Superior temporal gyrus (tissue), 1 donor: ENCODE data around the gene PLAAT5.

Source experiments
- DNase-seq: peaks from one replicate; pipeline ENCODE4 v3.0.0-alpha.2; 2016; ENCODE audit errors: extremely low spot score

Gene PLAAT5

DNA sequence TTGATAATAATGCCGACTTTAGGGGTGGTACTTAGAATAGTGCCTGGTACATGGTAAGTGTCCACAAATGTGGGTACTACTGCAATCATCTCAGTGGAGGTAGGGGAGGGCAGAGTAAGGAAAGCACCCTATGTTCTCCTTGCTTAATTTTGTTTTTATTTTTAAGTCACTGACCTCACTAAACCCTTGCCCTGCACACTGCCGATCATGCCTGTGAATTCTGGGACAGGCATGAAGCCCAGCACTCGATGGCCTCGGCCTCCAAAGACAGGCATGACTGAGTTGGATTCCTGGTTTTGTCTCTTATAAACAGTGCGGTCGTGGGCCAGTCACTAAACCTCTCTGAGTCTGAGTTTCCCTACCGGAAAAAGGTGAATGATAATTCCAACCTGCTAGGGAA, 21.8 kb upstream of the PLAAT5 start:
- no peak for DNase-seq

DNA sequence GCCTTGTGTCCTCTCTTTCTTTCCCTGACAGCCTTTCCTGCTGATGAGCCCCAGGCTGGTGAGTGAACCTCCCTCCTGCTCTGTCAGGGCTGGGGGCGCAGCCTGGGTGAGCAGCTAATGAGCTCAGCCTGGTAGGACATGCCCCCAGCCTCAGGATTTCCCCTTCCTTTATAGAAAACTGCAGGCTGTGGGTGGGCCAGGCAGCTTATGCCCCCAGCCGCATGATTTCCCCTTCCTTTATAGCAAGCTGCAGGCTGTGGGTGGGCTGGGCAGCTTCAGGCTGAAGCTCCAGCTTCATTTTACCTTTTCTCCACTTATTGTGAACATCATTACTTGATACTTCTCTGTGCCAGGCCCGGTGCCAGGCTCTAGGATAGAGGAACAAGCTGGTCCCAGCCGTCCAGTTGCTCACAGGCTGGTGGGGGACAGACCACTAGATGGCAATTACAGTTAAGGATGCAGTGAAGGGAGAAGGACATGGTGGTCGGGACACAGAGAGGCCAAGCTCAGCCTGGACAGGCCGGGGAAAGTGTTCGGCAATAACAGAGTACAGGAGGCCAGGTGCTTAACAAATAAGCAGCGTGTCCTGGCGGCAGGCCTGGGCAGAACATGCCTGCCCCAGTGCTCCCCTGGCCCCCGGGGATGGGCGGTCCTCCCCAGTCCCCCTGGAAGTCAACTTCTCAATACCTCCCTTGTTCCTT, 20.2 kb upstream of the PLAAT5 start:
- peak; percentile 52 for DNase-seq

DNA sequence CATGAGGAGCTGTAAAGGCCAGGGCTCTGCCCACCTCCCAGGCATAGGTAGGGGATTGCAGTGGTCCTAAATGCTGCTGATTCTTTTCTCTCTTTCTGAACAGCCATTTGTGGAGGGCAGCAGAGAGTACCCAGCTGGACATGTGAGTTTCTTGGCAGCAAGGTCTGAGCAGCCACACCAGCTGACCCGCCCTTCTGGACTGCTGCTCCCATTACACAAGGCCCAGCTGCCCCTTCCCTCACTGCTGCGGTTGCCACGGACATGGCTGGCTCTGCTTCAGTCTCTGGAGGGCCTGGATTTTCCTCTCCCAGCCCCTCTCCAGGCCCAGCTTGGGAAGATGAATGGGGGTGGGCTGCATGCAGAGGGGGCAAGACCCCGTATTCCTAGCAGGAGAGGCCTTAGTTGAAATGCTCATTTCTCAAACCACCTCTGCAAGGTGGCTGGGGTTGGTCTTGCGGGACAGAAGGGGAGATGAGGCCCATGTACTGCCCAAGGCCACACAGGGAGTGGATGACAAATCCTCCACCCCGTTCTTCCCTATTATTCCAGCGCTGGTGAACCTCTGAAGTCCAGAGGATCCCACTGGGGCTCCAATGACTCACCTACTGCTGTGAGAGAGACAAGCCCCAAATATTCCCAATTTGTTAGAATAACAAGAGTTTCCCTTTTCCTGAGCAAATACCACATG, 19.5 kb upstream of the PLAAT5 start:
- peak; percentile 93 for DNase-seq

GRCh38 chr11:63508745-63509144, 17.8 kb upstream of the PLAAT5 start:
- DNase-seq, result no peak

DNA sequence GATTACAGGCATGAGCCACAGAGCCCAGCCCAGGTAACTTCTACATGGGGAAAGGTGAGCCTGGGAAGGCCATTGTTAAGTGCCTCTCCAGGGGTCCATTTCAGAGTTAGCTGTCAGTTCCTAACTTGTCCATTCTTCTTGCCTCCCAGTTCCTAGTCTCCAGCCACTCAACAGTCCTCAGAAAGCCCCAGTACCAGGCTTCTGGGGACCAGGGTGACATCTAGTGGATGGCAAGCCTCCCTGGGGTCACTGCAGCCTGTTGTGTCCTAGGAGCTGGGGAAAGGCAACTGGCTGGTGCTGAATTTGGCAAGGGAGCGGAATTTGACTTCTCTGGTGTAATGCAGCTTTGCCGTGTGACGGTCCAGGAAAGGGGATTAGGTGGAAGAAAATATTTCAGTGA, 17.0 kb upstream of the PLAAT5 start:
- peak; percentile 88 for DNase-seq

DNA sequence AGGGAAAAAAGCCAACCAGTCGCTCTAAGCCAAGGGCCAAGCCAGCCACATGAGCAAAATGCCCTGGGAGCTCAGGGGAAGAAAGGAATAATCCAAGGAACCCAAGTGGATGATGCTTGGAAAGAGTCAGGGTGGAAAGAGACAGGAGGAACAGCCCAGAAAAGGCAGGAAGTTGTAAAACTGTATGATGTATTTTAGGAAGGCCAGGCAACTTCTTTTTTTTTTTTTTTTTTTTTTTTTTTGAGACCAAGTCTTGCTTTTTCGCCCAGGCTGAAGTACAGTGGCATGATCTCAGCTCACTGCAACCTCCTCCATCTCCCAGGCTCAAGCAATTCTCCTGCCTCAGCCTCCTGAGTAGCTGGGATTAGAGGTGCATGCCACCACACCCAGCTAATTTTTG, 16.5 kb upstream of the PLAAT5 start:
- no peak for DNase-seq

GRCh38 chr11:63506876-63507275, 15.9 kb upstream of the PLAAT5 start:
- DNase-seq, result no peak

DNA sequence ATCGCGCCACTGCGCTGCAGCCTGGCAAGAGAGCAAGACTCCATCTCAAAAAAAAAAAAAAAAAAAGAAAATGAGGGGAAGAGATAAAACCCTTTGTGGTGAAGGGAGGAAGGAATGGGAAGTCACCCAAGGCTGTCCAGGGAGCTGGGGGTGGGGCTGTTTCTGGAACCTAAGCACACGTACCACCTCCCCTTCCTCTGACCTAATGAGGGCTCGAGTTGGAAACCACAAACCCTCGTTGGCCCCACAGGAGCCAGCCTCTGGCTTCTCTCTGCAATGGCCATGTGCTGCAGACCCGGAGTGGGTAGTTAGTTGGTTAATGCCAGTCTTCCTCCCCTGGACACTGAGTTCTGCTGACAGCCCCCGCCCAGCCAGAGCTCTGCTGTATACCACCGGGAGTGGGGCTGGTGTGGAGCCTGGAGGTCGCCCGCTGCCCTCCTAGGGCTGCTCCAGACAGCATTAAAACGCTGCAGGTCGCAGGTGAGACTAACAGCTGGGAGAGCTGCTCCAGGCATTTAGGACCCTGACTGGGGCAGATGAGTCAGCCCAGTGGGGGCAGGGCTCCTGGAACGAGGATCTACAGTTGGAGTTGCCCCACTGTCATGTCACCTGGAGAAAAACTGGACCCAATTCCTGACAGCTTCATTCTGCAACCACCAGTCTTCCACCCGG, 15.0 kb upstream of the PLAAT5 start, which contains the start of gene LGALS12:
Gene LGALS12 (plus strand): TSS at position 228 of the 672 bp plus-strand sequence. CDS start 375 bp downstream, at position 603.
- no peak for DNase-seq

DNA sequence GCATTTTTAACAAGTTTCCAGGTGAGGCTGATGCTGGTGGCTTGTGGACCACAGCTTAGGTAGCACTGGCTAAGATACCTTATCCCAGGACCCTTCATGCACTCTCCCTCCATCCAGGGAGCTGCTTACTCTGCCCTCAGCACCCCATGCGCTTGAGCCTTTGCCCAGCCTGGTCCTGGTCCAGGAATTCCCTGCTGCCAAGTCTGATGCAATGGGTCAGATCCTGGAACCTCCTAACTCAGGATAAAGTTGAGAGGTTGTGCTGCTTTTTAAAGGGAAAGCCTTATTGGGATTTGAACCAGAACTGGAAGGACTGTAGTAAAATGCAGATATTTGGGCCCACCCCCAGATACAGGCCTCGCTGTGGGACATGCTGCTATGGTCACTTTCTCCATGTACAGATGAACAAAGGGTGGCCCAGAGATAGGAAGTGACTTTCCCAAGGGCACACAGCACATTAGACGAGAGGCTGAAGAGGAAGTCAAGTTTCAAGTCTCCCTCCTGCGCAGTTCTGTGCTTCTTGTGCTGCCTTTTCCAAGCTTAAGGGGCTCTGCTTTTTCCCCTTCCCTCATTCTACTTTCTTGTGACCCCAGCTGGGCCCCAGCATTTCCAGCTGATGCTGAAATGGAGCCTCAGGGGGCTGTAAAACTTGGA, 14.1 kb upstream of the PLAAT5 start:
- peak; percentile 31 for DNase-seq

DNA sequence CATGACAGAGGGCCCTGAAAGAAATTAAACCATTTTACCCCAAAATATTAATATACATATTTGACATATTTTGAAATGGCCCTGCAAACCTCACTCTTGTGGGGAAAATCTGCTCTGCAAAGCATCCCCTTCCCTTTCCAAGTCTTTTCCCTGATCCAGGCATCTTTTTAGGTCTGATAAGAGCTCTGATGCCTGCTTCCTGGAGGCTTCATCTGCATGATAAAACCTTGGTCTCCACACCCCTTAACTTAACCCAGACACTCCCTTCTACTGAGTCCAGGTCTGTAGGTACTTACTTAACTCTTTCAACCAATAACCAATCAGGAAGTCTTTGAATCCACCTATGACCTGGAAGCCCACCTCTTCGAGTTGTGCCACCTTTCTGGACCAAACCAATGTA, 13.1 kb upstream of the PLAAT5 start:
- DNase-seq, result no peak

DNA sequence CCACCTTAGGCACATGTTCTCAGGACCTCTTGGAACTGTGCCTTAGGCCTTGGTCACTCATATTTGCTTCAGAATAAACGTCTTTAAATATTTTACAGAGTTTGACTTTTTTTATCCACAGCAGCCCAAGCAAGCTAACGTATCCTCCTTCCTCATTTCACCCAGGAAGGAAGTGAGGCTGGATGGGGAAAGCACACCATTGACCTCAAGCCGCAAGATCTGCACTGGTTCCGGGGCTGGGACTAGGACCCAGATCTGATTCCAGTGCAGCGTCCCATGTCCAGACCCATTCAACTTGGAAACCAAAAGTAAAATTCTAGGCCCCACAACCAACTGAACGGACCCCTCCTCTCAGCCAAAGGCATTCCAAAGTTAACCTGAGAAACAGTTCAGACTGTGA, 12.5 kb upstream of the PLAAT5 start:
- no peak for DNase-seq

GRCh38 chr11:63502252-63502820, 11.4 kb upstream of the PLAAT5 start:
- no peak for DNase-seq

DNA sequence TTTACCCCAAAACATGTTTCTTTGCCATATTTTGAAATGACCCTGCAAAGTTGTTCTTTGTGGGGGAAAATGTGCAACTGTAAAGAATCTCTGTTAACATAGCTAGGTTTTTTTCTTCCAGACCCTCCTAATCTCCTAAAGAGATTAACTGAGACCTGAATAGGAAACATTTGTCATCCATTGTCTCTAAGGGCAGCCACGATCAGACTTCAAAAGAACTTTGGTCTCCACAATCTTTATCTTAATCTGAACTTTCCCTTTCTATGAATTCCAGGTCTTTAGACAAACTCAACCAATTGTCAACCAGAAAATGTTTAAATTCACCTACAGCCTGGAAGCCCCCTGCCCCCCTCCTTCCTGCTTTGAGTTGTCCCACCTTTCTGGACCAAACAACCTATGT, 10.3 kb upstream of the PLAAT5 start:
- DNase-seq, result no peak

GRCh38 chr11:63499874-63500273, 8.9 kb upstream of the PLAAT5 start:
- no peak for DNase-seq

DNA sequence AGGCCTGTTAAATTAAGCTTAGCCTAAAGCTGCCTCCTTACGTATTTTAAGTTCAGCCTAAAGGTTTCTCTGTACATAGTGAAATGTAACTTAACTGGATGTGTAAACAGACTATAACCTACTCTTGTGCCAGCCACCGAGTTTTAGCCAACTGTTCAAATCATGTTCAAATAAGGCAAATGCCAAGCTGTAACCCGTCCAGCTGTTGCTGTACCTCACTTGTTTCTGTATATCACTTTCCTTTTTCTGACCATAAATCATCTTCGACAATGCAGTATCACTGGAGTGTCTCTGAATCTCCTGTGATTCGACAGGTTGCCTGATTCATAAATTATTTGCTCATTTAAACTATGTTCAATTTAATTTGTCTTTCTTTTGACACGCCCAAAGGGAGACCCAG, 4.0 kb upstream of the PLAAT5 start:
- DNase-seq, result no peak

GRCh38 chr11:63493127-63493526, 2.2 kb upstream of the PLAAT5 start:
- DNase-seq, result no peak

GRCh38 chr11:63492441-63492840, 1.5 kb upstream of the PLAAT5 start:
- no peak for DNase-seq

- DNase-seq, result peak; percentile 32
Observed at GRCh38 chr11:63491636-63492372, 837 bp upstream of the PLAAT5 start.

- peak; percentile 40 for DNase-seq
Observed at GRCh38 chr11:63491240-63491587, 247 bp upstream of the PLAAT5 start.

DNA sequence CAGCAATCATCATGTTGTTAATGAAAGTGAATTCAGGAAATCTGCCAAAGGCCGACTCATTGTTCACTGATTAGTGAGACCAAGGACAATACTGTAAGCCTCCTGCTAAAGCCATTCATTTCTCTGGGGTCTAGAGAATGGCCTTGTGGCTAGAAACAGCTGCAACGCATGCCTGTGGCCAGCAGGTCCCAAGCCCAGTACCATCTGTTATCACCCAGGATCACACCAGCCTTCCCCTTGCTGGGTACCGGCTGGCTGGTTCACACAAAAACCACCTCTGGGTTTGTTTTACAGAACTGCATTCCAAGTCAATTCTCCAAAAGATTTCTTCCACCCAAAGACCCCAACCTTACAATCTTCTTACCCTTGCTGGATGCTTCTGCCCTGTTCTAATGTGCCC, 1.1 kb downstream of the PLAAT5 start:
- DNase-seq, result peak; percentile 47

GRCh38 chr11:63488789-63489188, 2.2 kb downstream of the PLAAT5 start:
- peak; percentile 13 for DNase-seq
